Measurements from ENCODE around the gene U2AF2.

The U2AF2 gene

GRCh38 chr19:55655648-55656040, 809 bp downstream of the U2AF2 start:
- TF ChIP-seq CTCF (IDR thresholded peaks at IDR 0.05; ENCODE audit: low read depth, low read length), result no peak
- no peak for DNase-seq (ENCODE audit: extremely low read depth, low read depth)

GRCh38 chr19:55656552-55656951, 1.7 kb downstream of the U2AF2 start:
- no peak for TF ChIP-seq CTCF (IDR thresholded peaks at IDR 0.05; ENCODE audit: low read depth, low read length)
- DNase-seq (ENCODE audit: extremely low read depth, low read depth), result no peak

GRCh38 chr19:55656988-55657747, 2.3 kb downstream of the U2AF2 start:
- TF ChIP-seq CTCF (IDR thresholded peaks at IDR 0.05; ENCODE audit: low read depth, low read length), result no peak
- DNase-seq (ENCODE audit: extremely low read depth, low read depth), result no peak

- DNase-seq (ENCODE audit: extremely low read depth, low read depth), result no peak
- TF ChIP-seq CTCF (IDR thresholded peaks at IDR 0.05; ENCODE audit: low read depth, low read length), result no peak
Observed at GRCh38 chr19:55658846-55659459, 4.1 kb downstream of the U2AF2 start.

- DNase-seq (ENCODE audit: extremely low read depth, low read depth), result no peak
- TF ChIP-seq CTCF (IDR thresholded peaks at IDR 0.05; ENCODE audit: low read depth, low read length), result no peak
Observed at GRCh38 chr19:55659822-55660221, 5.0 kb downstream of the U2AF2 start.

- TF ChIP-seq CTCF (IDR thresholded peaks at IDR 0.05; ENCODE audit: low read depth, low read length), result no peak
- DNase-seq (ENCODE audit: extremely low read depth, low read depth), result no peak
Observed at GRCh38 chr19:55660404-55660803, 5.6 kb downstream of the U2AF2 start.

- no peak for TF ChIP-seq CTCF (IDR thresholded peaks at IDR 0.05; ENCODE audit: low read depth, low read length)
- DNase-seq (ENCODE audit: extremely low read depth, low read depth), result no peak
Observed at GRCh38 chr19:55660991-55661390, 6.2 kb downstream of the U2AF2 start.
